Sigmoid colon (tissue), 4 donors: ENCODE results near the gene PSAP.

ENCODE experiments used
- CTCF ChIP-seq, 4 experiments: fragments of 450-650 bp in 3 of 4; fragments of 200-600 bp in 1 of 4; IDR thresholded peaks; one replicate each; pipeline ENCODE4 v1.5.1; 2016 to 2019; ENCODE audit warnings: antibody characterized with exemption in 4 of 4, mild to moderate bottlenecking in 3 of 4, moderate library complexity in 2 of 4
- EP300 ChIP-seq, 4 donors: sonication (generic); formaldehyde crosslinking; IDR thresholded peaks; one replicate each; pipeline ENCODE4 v1.6.1; 2017; ENCODE audit warnings: antibody characterized with exemption in 4 of 4
- POLR2A ChIP-seq, 2 donors: fragments of 450-650 bp; IDR thresholded peaks; one replicate each; pipeline ENCODE4 v1.6.1; 2016; ENCODE audit warnings: antibody characterized with exemption in 2 of 2, mild to moderate bottlenecking in 2 of 2, moderate library complexity in 2 of 2
- POLR2AphosphoS5 ChIP-seq, 4 donors: sonication (generic); formaldehyde crosslinking; IDR thresholded peaks; one replicate each; pipeline ENCODE4 v1.6.1; 2017; ENCODE audit warnings: antibody characterized with exemption in 4 of 4

- TF ChIP-seq CTCF (IDR thresholded peaks at IDR 0.05) (no peak), POLR2AphosphoS5 (IDR thresholded peaks at IDR 0.05) (no peak), POLR2A (IDR thresholded peaks at IDR 0.05) (no peak), EP300 (IDR thresholded peaks at IDR 0.05) (no peak)
Observed at GRCh38 chr10:71825217-71825616, 25.8 kb downstream of the PSAP start.
